Measurements from ENCODE around the gene ELK4. TPM values are rescaled to one million over a fixed set of nuclear protein-coding genes. Genes with fewer than 3 reads are reported as not detected.
A peak's percentile ranks its signal among the peaks of the same experiment; 100 is the strongest.

Gene ELK4
- total RNA-seq, 1 donor from 2014 or later = 57.1 TPM

GRCh38 chr1:205633421-205633976 lies 1.7 kb upstream of the ELK4 start:
- peak overlapping the region; percentile 30 for H3K27ac Mint-ChIP-seq (ENCODE audit: unreplicated experiment)
- H3K4me1 Mint-ChIP-seq (ENCODE audit: unreplicated experiment) = peaks cover 20% of the 10 kb centered on the region
- no peak for DNase-seq (ENCODE audit: low spot score)
- peaks cover 14% of the 10 kb centered on the region for H3K27me3 Mint-ChIP-seq (ENCODE audit: unreplicated experiment)
- H3K36me3 Mint-ChIP-seq (ENCODE audit: low read depth, unreplicated experiment) = no peaks in the 10 kb centered on the region
- H3K9me3 Mint-ChIP-seq (ENCODE audit: unreplicated experiment) = no peaks in the 10 kb centered on the region
- no peak overlapping the region for H3K4me3 Mint-ChIP-seq (ENCODE audit: unreplicated experiment)
- no peak for TF ChIP-seq CTCF (IDR thresholded peaks at IDR 0.05; ENCODE audit: unreplicated experiment)

GRCh38 chr1:205632669-205633169 lies 908 bp upstream of the ELK4 start:
- Mint-ChIP-seq H3K9me3 (ENCODE audit: unreplicated experiment) (no peaks in the 10 kb centered on the region), H3K4me1 (ENCODE audit: unreplicated experiment) (peaks cover 28% of the 10 kb centered on the region), H3K4me3 (ENCODE audit: unreplicated experiment) (peak overlapping the region; percentile 93), H3K27ac (ENCODE audit: unreplicated experiment) (peak overlapping the region; percentile 88), H3K27me3 (ENCODE audit: unreplicated experiment) (peaks cover 14% of the 10 kb centered on the region), H3K36me3 (ENCODE audit: low read depth, unreplicated experiment) (no peaks in the 10 kb centered on the region)
- no peak for DNase-seq (ENCODE audit: low spot score)
- no peak for TF ChIP-seq CTCF (IDR thresholded peaks at IDR 0.05; ENCODE audit: unreplicated experiment)

GRCh38 chr1:205631010-205631767 lies 622 bp downstream of the ELK4 start:
- H3K4me3 Mint-ChIP-seq (ENCODE audit: unreplicated experiment) = peak overlapping the region; percentile 96
- peak overlapping the region; percentile 97 for H3K27ac Mint-ChIP-seq (ENCODE audit: unreplicated experiment)
- H3K4me1 Mint-ChIP-seq (ENCODE audit: unreplicated experiment) = peaks cover 40% of the 10 kb centered on the region
- peaks cover 8% of the 10 kb centered on the region for H3K36me3 Mint-ChIP-seq (ENCODE audit: low read depth, unreplicated experiment)
- peak; percentile 78 for DNase-seq (ENCODE audit: low spot score)
- TF ChIP-seq CTCF (IDR thresholded peaks at IDR 0.05; ENCODE audit: unreplicated experiment) = no peak
- H3K9me3 Mint-ChIP-seq (ENCODE audit: unreplicated experiment) = no peaks in the 10 kb centered on the region
- H3K27me3 Mint-ChIP-seq (ENCODE audit: unreplicated experiment) = peaks cover 14% of the 10 kb centered on the region

- TF ChIP-seq CTCF (IDR thresholded peaks at IDR 0.05; ENCODE audit: unreplicated experiment) = no peak
- no peak for DNase-seq (ENCODE audit: low spot score)
- H3K4me1 Mint-ChIP-seq (ENCODE audit: unreplicated experiment) = peaks cover 45% of the 10 kb centered on the region
- H3K36me3 Mint-ChIP-seq (ENCODE audit: low read depth, unreplicated experiment) = peaks cover 14% of the 10 kb centered on the region
- peak overlapping the region; percentile 97 for H3K27ac Mint-ChIP-seq (ENCODE audit: unreplicated experiment)
- H3K27me3 Mint-ChIP-seq (ENCODE audit: unreplicated experiment) = peaks cover 14% of the 10 kb centered on the region
- H3K4me3 Mint-ChIP-seq (ENCODE audit: unreplicated experiment) = peak overlapping the region; percentile 96
- H3K9me3 Mint-ChIP-seq (ENCODE audit: unreplicated experiment) = no peaks in the 10 kb centered on the region
Measured at GRCh38 chr1:205630651-205631009, 1.2 kb downstream of the ELK4 start.

- Mint-ChIP-seq H3K27ac (ENCODE audit: unreplicated experiment) (peak overlapping the region; percentile 97), H3K27me3 (ENCODE audit: unreplicated experiment) (peaks cover 14% of the 10 kb centered on the region), H3K9me3 (ENCODE audit: unreplicated experiment) (no peaks in the 10 kb centered on the region), H3K4me3 (ENCODE audit: unreplicated experiment) (peak overlapping the region; percentile 96), H3K36me3 (ENCODE audit: low read depth, unreplicated experiment) (peaks cover 14% of the 10 kb centered on the region), H3K4me1 (ENCODE audit: unreplicated experiment) (peaks cover 45% of the 10 kb centered on the region)
- no peak for DNase-seq (ENCODE audit: low spot score)
- TF ChIP-seq CTCF (IDR thresholded peaks at IDR 0.05; ENCODE audit: unreplicated experiment) = no peak
Measured at GRCh38 chr1:205630241-205630640, 1.6 kb downstream of the ELK4 start.

Data from endothelial cell (in vitro differentiated cells).